ENCODE results near the gene TMOD1. TPM values are rescaled to one million over a fixed set of nuclear protein-coding genes. Genes with fewer than 3 reads are reported as not detected.

Gene TMOD1
- total and polyA plus RNA-seq, 2 of the 8 experiments (the other 6 are each of a cell fraction or from before 2014, with no cell fraction given) = 0.17 to 0.88 TPM

- TF ChIP-seq CHD7 (IDR thresholded peaks at IDR 0.05; ENCODE audit: insufficient replicate concordance, low read length) (no peak), HDAC2 (IDR thresholded peaks at IDR 0.05; ENCODE audit: borderline replicate concordance in 1 of 2, low read depth in 2 of 2, low read length in 2 of 2) (no peak), SRF (IDR thresholded peaks at IDR 0.05; ENCODE audit: low read depth, low read length) (no peak), FOSL1 (IDR thresholded peaks at IDR 0.05; ENCODE audit: insufficient read depth, low read depth, low read length) (no peak), E2F6 (IDR thresholded peaks at IDR 0.05) (no peak), SP1 (IDR thresholded peaks at IDR 0.05; ENCODE audit: low read depth, low read length) (no peak), SAP30 (IDR thresholded peaks at IDR 0.05; ENCODE audit: insufficient read depth, insufficient replicate concordance, low read length) (no peak), GTF2F1 (IDR thresholded peaks at IDR 0.05; ENCODE audit: borderline replicate concordance, low read depth, low read length) (no peak), CHD1 (IDR thresholded peaks at IDR 0.05; ENCODE audit: low read depth, low read length) (no peak), RFX5 (IDR thresholded peaks at IDR 0.05; ENCODE audit: borderline replicate concordance, low read depth, low read length) (no peak), JUND (IDR thresholded peaks at IDR 0.05; ENCODE audit: low read length) (no peak)
Measured at GRCh38 chr9:97555164-97555563, 53.7 kb downstream of the TMOD1 start (continued).

Data from H1 (cell line).